ENCODE results near the gene QRSL1.

QRSL1 gene

DNA sequence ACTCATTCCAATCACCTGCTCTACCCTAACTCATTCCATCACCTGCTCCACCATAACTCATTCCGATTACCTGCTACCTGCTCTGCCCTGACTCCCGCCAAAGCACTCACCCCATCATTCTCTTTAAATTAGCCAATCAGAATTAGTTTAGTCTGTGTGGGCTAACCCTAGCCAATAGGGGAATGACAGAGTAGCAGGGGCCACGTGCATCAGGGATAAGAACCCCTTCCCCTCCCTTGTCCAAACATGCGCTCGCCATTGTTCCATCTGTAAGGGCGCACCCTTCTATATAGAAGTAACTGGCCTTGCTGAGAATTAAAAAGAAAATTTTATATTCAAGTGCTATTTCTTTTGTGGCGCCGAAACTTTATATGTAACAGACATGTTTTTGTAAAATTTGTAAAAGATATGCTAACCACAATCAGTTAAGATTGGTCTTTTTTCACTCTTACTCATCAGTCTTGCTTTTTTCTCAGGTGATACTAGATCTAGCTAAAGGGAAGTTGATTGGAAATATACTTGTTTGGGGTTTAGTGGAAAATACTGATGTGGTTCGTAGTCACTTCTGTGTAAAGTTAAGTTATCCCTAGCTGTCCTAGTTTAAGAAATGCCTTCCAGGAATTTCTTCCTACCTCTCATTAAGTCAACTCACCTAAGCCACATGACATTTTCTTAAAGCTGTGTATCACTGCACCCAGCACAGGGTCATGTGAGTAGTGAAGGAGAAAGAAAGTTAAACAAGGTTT is 16.5 kb upstream of the QRSL1 start:
- Histone ChIP-seq H3K27me3 (replicated peaks; ENCODE audit: control insufficient read depth, insufficient read depth, low read length) (no peaks in the 10 kb centered on the region), H3K4me3 (ENCODE audit: low read length) (no peak overlapping the region), H3K36me3 (ENCODE audit: control insufficient read depth, insufficient read depth, low read length, severe bottlenecking) (peaks cover 15% of the 10 kb centered on the region), H3K9ac (ENCODE audit: low read length) (no peak overlapping the region), H3K4me1 (ENCODE audit: control insufficient read depth, insufficient read depth, low read length) (no peaks in the 10 kb centered on the region), H3K9me3 (ENCODE audit: control insufficient read depth, low read length) (no peaks in the 10 kb centered on the region)
- DNase-seq (ENCODE audit: low read depth) = no peak

DNA sequence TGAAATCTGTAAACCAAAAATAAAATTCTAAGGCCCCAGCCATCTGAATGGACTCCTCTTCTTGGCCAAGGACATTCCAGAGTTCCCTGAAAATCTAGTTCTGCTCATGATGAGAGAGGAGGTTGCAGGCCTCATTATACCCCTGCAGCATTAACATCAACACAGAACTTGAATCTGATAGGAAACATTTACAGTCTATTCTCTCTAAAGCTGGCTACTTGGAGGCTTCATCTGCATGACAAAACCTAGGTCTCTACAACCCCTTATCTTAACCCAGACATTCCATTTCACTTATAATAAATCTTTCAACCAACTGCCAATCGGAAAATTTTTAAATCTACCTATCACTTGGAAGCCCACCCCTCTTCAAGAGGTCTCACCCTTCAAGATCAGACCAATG is 15.8 kb upstream of the QRSL1 start:
- Histone ChIP-seq H3K4me1 (ENCODE audit: control insufficient read depth, insufficient read depth, low read length) (no peaks in the 10 kb centered on the region), H3K36me3 (ENCODE audit: control insufficient read depth, insufficient read depth, low read length, severe bottlenecking) (peaks cover 15% of the 10 kb centered on the region), H3K9ac (ENCODE audit: low read length) (no peak overlapping the region), H3K27me3 (replicated peaks; ENCODE audit: control insufficient read depth, insufficient read depth, low read length) (no peaks in the 10 kb centered on the region), H3K9me3 (ENCODE audit: control insufficient read depth, low read length) (no peaks in the 10 kb centered on the region), H3K4me3 (ENCODE audit: low read length) (no peak overlapping the region)
- no peak for DNase-seq (ENCODE audit: low read depth)

GRCh38 chr6:106614166-106614565 is 15.2 kb upstream of the QRSL1 start:
- H3K27me3 ChIP-seq (replicated peaks; ENCODE audit: control insufficient read depth, insufficient read depth, low read length) = no peaks in the 10 kb centered on the region
- H3K9ac ChIP-seq (ENCODE audit: low read length) = no peak overlapping the region
- DNase-seq (ENCODE audit: low read depth) = no peak
- no peaks in the 10 kb centered on the region for H3K9me3 ChIP-seq (ENCODE audit: control insufficient read depth, low read length)
- no peaks in the 10 kb centered on the region for H3K4me1 ChIP-seq (ENCODE audit: control insufficient read depth, insufficient read depth, low read length)
- no peak overlapping the region for H3K4me3 ChIP-seq (ENCODE audit: low read length)
- peaks cover 19% of the 10 kb centered on the region for H3K36me3 ChIP-seq (ENCODE audit: control insufficient read depth, insufficient read depth, low read length, severe bottlenecking)

DNA sequence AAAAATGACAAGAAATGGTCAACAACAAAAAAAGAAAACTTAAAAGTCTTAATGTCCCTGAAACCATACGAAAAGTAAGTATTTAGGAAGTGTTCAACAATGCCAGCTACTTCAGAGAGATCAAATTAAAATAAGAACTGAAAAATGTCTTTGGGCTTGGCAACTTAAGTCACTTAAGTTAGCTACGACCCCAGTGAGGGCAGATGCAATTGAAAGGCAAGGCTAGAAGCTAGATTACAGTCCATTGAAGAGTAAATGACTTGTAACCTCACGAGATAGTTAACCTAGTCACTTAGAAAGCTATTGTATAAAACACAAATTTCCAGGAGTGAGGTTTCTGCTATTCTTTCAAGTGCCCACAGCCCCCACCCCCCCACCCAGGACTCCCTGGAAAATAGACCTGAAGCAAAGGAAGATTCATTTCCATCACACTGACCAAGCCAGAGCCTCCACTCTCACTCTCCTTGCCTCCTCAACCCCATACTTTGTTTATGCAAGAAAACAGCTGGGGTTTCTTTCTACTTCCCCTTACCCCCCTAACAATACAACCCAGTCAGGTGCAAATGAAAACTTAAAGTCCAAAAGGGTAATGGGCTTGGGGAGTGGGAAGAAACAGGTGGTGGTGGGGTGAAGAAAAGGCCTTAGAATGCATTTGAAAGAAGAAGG is 14.7 kb upstream of the QRSL1 start:
- H3K36me3 ChIP-seq (ENCODE audit: control insufficient read depth, insufficient read depth, low read length, severe bottlenecking) = peaks cover 19% of the 10 kb centered on the region
- DNase-seq (ENCODE audit: low read depth) = no peak
- H3K4me1 ChIP-seq (ENCODE audit: control insufficient read depth, insufficient read depth, low read length) = no peaks in the 10 kb centered on the region
- no peak overlapping the region for H3K4me3 ChIP-seq (ENCODE audit: low read length)
- no peaks in the 10 kb centered on the region for H3K27me3 ChIP-seq (replicated peaks; ENCODE audit: control insufficient read depth, insufficient read depth, low read length)
- H3K9me3 ChIP-seq (ENCODE audit: control insufficient read depth, low read length) = no peaks in the 10 kb centered on the region
- no peak overlapping the region for H3K9ac ChIP-seq (ENCODE audit: low read length)

DNA sequence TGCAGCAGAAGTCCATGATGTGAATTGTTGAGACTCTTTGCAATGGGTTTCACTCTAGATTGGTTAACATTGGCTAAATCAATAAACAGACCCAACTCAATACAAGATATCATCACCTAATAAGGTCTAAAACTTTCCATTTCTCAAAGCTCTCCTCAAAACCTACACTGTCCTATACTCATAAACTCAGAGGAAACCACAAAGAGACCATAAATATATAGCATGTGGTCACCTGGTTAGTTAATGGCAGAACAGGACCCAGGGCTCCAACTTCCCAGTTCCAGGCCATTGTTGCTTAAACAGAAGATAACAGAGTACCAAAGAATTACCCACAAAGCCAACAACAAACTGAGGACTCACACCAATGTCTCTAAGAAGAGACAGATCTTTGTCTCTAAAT is 12.1 kb upstream of the QRSL1 start:
- H3K27me3 ChIP-seq (replicated peaks; ENCODE audit: control insufficient read depth, insufficient read depth, low read length) = no peaks in the 10 kb centered on the region
- no peaks in the 10 kb centered on the region for H3K4me1 ChIP-seq (ENCODE audit: control insufficient read depth, insufficient read depth, low read length)
- no peak for DNase-seq (ENCODE audit: low read depth)
- H3K36me3 ChIP-seq (ENCODE audit: control insufficient read depth, insufficient read depth, low read length, severe bottlenecking) = peaks cover 14% of the 10 kb centered on the region
- no peak overlapping the region for H3K9ac ChIP-seq (ENCODE audit: low read length)
- H3K4me3 ChIP-seq (ENCODE audit: low read length) = no peak overlapping the region
- no peaks in the 10 kb centered on the region for H3K9me3 ChIP-seq (ENCODE audit: control insufficient read depth, low read length)

GRCh38 chr6:106617857-106618256 is 11.5 kb upstream of the QRSL1 start:
- Histone ChIP-seq H3K27me3 (replicated peaks; ENCODE audit: control insufficient read depth, insufficient read depth, low read length) (no peaks in the 10 kb centered on the region), H3K9me3 (ENCODE audit: control insufficient read depth, low read length) (no peaks in the 10 kb centered on the region), H3K4me3 (ENCODE audit: low read length) (no peak overlapping the region), H3K9ac (ENCODE audit: low read length) (no peak overlapping the region), H3K4me1 (ENCODE audit: control insufficient read depth, insufficient read depth, low read length) (no peaks in the 10 kb centered on the region), H3K36me3 (ENCODE audit: control insufficient read depth, insufficient read depth, low read length, severe bottlenecking) (peaks cover 14% of the 10 kb centered on the region)
- DNase-seq (ENCODE audit: low read depth) = no peak

GRCh38 chr6:106618324-106618723 is 11.1 kb upstream of the QRSL1 start:
- H3K9ac ChIP-seq (ENCODE audit: low read length) = no peak overlapping the region
- H3K9me3 ChIP-seq (ENCODE audit: control insufficient read depth, low read length) = no peaks in the 10 kb centered on the region
- H3K27me3 ChIP-seq (replicated peaks; ENCODE audit: control insufficient read depth, insufficient read depth, low read length) = no peaks in the 10 kb centered on the region
- no peaks in the 10 kb centered on the region for H3K4me1 ChIP-seq (ENCODE audit: control insufficient read depth, insufficient read depth, low read length)
- peaks cover 14% of the 10 kb centered on the region for H3K36me3 ChIP-seq (ENCODE audit: control insufficient read depth, insufficient read depth, low read length, severe bottlenecking)
- no peak overlapping the region for H3K4me3 ChIP-seq (ENCODE audit: low read length)
- DNase-seq (ENCODE audit: low read depth) = no peak

DNA sequence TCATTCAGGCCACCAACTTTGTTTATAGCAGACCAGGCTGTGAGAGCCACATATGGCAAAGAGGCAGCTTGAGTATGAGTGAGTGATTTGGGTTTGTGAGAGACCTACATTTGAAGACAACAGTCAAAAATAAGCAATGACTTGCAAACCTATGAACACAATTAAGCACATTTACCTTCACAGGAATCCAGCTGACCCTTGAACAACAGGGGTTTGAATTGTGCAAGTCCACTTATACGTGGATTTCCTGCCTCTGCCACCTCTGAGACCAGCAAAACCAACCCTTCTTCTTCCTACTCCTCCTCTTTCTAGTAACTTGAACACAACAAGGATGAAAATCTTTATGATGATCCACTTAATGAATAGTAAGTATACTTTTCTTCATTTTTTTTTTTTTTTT is 10.2 kb upstream of the QRSL1 start:
- peaks cover 14% of the 10 kb centered on the region for H3K36me3 ChIP-seq (ENCODE audit: control insufficient read depth, insufficient read depth, low read length, severe bottlenecking)
- H3K4me3 ChIP-seq (ENCODE audit: low read length) = no peak overlapping the region
- no peaks in the 10 kb centered on the region for H3K27me3 ChIP-seq (replicated peaks; ENCODE audit: control insufficient read depth, insufficient read depth, low read length)
- H3K9me3 ChIP-seq (ENCODE audit: control insufficient read depth, low read length) = no peaks in the 10 kb centered on the region
- no peak for DNase-seq (ENCODE audit: low read depth)
- H3K4me1 ChIP-seq (ENCODE audit: control insufficient read depth, insufficient read depth, low read length) = no peaks in the 10 kb centered on the region
- H3K9ac ChIP-seq (ENCODE audit: low read length) = no peak overlapping the region

- Histone ChIP-seq H3K36me3 (ENCODE audit: control insufficient read depth, insufficient read depth, low read length, severe bottlenecking) (peaks cover 14% of the 10 kb centered on the region), H3K4me3 (ENCODE audit: low read length) (no peak overlapping the region), H3K9ac (ENCODE audit: low read length) (no peak overlapping the region), H3K9me3 (ENCODE audit: control insufficient read depth, low read length) (no peaks in the 10 kb centered on the region), H3K27me3 (replicated peaks; ENCODE audit: control insufficient read depth, insufficient read depth, low read length) (no peaks in the 10 kb centered on the region), H3K4me1 (ENCODE audit: control insufficient read depth, insufficient read depth, low read length) (no peaks in the 10 kb centered on the region)
- DNase-seq (ENCODE audit: low read depth) = peak; percentile 22
Observed at GRCh38 chr6:106620931-106621672, 8.3 kb upstream of the QRSL1 start.

- DNase-seq (ENCODE audit: low read depth) = no peak
- H3K36me3 ChIP-seq (ENCODE audit: control insufficient read depth, insufficient read depth, low read length, severe bottlenecking) = peaks cover 7% of the 10 kb centered on the region
- no peaks in the 10 kb centered on the region for H3K4me1 ChIP-seq (ENCODE audit: control insufficient read depth, insufficient read depth, low read length)
- no peak overlapping the region for H3K4me3 ChIP-seq (ENCODE audit: low read length)
- no peaks in the 10 kb centered on the region for H3K9me3 ChIP-seq (ENCODE audit: control insufficient read depth, low read length)
- H3K9ac ChIP-seq (ENCODE audit: low read length) = no peak overlapping the region
- no peaks in the 10 kb centered on the region for H3K27me3 ChIP-seq (replicated peaks; ENCODE audit: control insufficient read depth, insufficient read depth, low read length)
Observed at GRCh38 chr6:106622412-106622811, 7.0 kb upstream of the QRSL1 start.

DNA sequence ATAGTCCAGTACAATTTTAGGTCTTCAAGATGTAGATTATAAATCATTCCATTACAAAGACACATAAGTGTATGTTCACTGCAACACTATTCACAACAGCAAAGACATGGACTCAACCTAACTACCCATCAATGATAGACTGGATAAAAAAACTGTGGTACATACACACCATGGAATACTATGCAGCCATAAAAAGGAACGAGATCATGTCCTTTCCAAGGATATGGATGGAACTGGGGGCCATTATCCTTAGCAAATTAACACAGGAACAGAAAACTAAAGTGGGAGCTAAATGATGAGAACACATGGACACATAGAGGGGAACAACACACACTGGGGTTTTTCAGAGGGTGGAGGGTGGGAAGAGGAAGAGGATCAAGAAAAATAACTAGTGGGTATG is 6.3 kb upstream of the QRSL1 start:
- Histone ChIP-seq H3K27me3 (replicated peaks; ENCODE audit: control insufficient read depth, insufficient read depth, low read length) (no peaks in the 10 kb centered on the region), H3K4me3 (ENCODE audit: low read length) (no peak overlapping the region), H3K4me1 (ENCODE audit: control insufficient read depth, insufficient read depth, low read length) (no peaks in the 10 kb centered on the region), H3K9me3 (ENCODE audit: control insufficient read depth, low read length) (no peaks in the 10 kb centered on the region), H3K9ac (ENCODE audit: low read length) (no peak overlapping the region), H3K36me3 (ENCODE audit: control insufficient read depth, insufficient read depth, low read length, severe bottlenecking) (peaks cover 4% of the 10 kb centered on the region)
- DNase-seq (ENCODE audit: low read depth) = no peak
